ENCODE data around the gene SOCS1.

GRCh38 chr16:11248133-11248532 is 7.9 kb downstream of the SOCS1 start:
- TF ChIP-seq POLR2A (IDR thresholded peaks at IDR 0.05; ENCODE audit: low read length) (no peak), CTCF (IDR thresholded peaks at IDR 0.05) (no peak), CHD2 (IDR thresholded peaks at IDR 0.05; ENCODE audit: low read length, partially characterized antibody) (no peak), PHF8 (IDR thresholded peaks at IDR 0.05; ENCODE audit: borderline replicate concordance, low read depth) (no peak), MYC (IDR thresholded peaks at IDR 0.05; ENCODE audit: borderline replicate concordance, low read length) (no peak), CHD4 (IDR thresholded peaks at IDR 0.05; ENCODE audit: borderline replicate concordance) (no peak), USF2 (IDR thresholded peaks at IDR 0.05) (no peak), CEBPB (IDR thresholded peaks at IDR 0.05) (no peak), CBX8 (IDR thresholded peaks at IDR 0.05) (no peak), ZNF302 (CRISPR knock-in tag; IDR thresholded peaks at IDR 0.05) (no peak), TP53 (CRISPR knock-in tag; IDR thresholded peaks at IDR 0.05) (no peak), FOSL2 (IDR thresholded peaks at IDR 0.05) (no peak), FOSL2 (CRISPR knock-in tag; IDR thresholded peaks at IDR 0.05) (no peak), SMC3 (IDR thresholded peaks at IDR 0.05) (no peak)
